SK-N-SH (cell line): ENCODE results near the gene SPRED1. TPM values are rescaled to one million over a fixed set of nuclear protein-coding genes. Genes with fewer than 3 reads are reported as not detected.

ENCODE experiments used
- CTCF ChIA-PET: fragments of 300-600, 350-600 bp; formaldehyde crosslinking; extraction: SDS; loops from one replicate; lab custom pipeline; 2021; lab: Yijun Ruan, JAX
- POLR2A ChIA-PET: fragments of 350-600 bp; sonication (Branson Sonifier 250); formaldehyde crosslinking; extraction: SDS; loops from one replicate; lab custom pipeline; 2020; ENCODE audit warnings: antibody characterized with exemption, inconsistent platforms; lab: Yijun Ruan, JAX
- DNase-seq: peaks from one replicate; pipeline ENCODE4 v3.0.0; 2012
- H2AFZ ChIP-seq: fragments of 200-600 bp; sonication (generic); 2 replicates; pipeline ENCODE4 v1.8.1; 2016; ENCODE audit warnings: antibody characterized with exemption, mild to moderate bottlenecking, low read depth
- H3F3A ChIP-seq: fragments of 200-600 bp; sonication (generic); replicated peaks from 2 replicates; pipeline ENCODE3; 2016; ENCODE audit warnings: antibody characterized with exemption, mild to moderate bottlenecking; ENCODE audit not compliant: insufficient read depth
- H3K27ac ChIP-seq, 2 experiments: fragments of 200-500 bp in 1 of 2; fragments of 200-600 bp in 1 of 2; sonication (Bioruptor generic) in 1 of 2; sonication (generic), shearing (Covaris generic) in 1 of 2; 2 replicates each; pipeline versions ENCODE4 v1.5.1 to v1.6.1; 2014 to 2016; ENCODE audit warnings: low read depth in 2 of 2, inconsistent platforms in 1 of 2, low read length in 1 of 2, mild to moderate bottlenecking in 1 of 2, mixed read lengths in 1 of 2
- H3K27me3 ChIP-seq: fragments of 200-600 bp; sonication (generic), shearing (Covaris generic); 2 replicates; pipeline ENCODE4 v1.6.1; 2016; ENCODE audit warnings: mixed run types; ENCODE audit not compliant: insufficient read depth
- H3K36me3 ChIP-seq, 2 experiments: fragments of 200-500 bp in 1 of 2; fragments of 200-600 bp in 1 of 2; sonication (Bioruptor generic) in 1 of 2; sonication (generic) in 1 of 2; replicated peaks in 1 of 2; 2 replicates each; pipeline versions ENCODE3 to v1.5.1; 2014 to 2016; ENCODE audit warnings: low read length in 1 of 2, mild to moderate bottlenecking in 1 of 2; ENCODE audit not compliant: insufficient read depth in 2 of 2, control insufficient read depth in 1 of 2
- H3K4me1 ChIP-seq, 2 experiments: fragments of 200-500 bp in 1 of 2; fragments of 200-600 bp in 1 of 2; sonication (Bioruptor generic) in 1 of 2; sonication (generic), shearing (Covaris generic) in 1 of 2; 2 replicates each; pipeline versions ENCODE4 v1.5.1 to v1.6.1; 2014 to 2016; ENCODE audit warnings: low read depth in 1 of 2, low read length in 1 of 2, mixed run types in 1 of 2; ENCODE audit not compliant: insufficient read depth in 2 of 2, control insufficient read depth in 1 of 2
- H3K4me2 ChIP-seq: fragments of 200-600 bp; sonication (generic), shearing (Covaris generic); 2 replicates; pipeline ENCODE4 v1.6.1; 2017; ENCODE audit warnings: mixed run types
- H3K4me3 ChIP-seq, 2 experiments: fragments of 200-500 bp in 1 of 2; fragments of 200-600 bp in 1 of 2; sonication (Bioruptor generic) in 1 of 2; sonication (generic), shearing (Covaris generic) in 1 of 2; 2 replicates each; pipeline versions ENCODE4 v1.5.1 to v1.8.1; 2014 to 2016; ENCODE audit warnings: low read depth in 2 of 2, inconsistent platforms in 1 of 2, low read length in 1 of 2, mild to moderate bottlenecking in 1 of 2, mixed read lengths in 1 of 2, moderate library complexity in 1 of 2
- H3K79me2 ChIP-seq: fragments of 200-600 bp; sonication (generic); 2 replicates; pipeline ENCODE4 v1.8.1; 2017; ENCODE audit warnings: mild to moderate bottlenecking; ENCODE audit not compliant: insufficient read depth
- H3K9ac ChIP-seq: fragments of 200-600 bp; sonication (generic); 2 replicates; pipeline ENCODE4 v1.6.1; 2017; ENCODE audit warnings: mixed run types
- H3K9me2 ChIP-seq: fragments of 200-600 bp; sonication (generic); 2 replicates; pipeline ENCODE4 v1.6.1; 2017; ENCODE audit warnings: mixed run types
- H3K9me3 ChIP-seq: fragments of 200-600 bp; sonication (generic); 2 replicates; pipeline ENCODE4 v1.6.1; 2017; ENCODE audit warnings: mixed run types, mild to moderate bottlenecking, moderate library complexity
- H4K20me1 ChIP-seq: fragments of 200-600 bp; sonication (generic); 2 replicates; pipeline ENCODE4 v1.6.1; 2017; ENCODE audit warnings: mild to moderate bottlenecking, mixed run types; ENCODE audit not compliant: insufficient read depth
- EP300 ChIP-seq, 2 experiments: IDR thresholded peaks; 2 replicates each; pipeline versions ENCODE4 v1.4.0 to v1.6.1; 2012; ENCODE audit warnings: borderline replicate concordance in 1 of 2, low read depth in 1 of 2, low read length in 1 of 2
- EZH2phosphoT487 ChIP-seq: fragments of 200-600 bp; sonication (generic); IDR thresholded peaks from 2 replicates; pipeline ENCODE4 v1.6.1; 2017; ENCODE audit warnings: low read depth, mixed run types, mild to moderate bottlenecking, antibody characterized with exemption, moderate library complexity, borderline replicate concordance
- FOXJ3 ChIP-seq: sonication (generic); formaldehyde crosslinking; IDR thresholded peaks from 2 replicates; pipeline ENCODE4 v1.5.1; 2020; ENCODE audit warnings: mild to moderate bottlenecking, missing genetic modification reagents
- FOXM1 ChIP-seq: IDR thresholded peaks from 2 replicates; pipeline ENCODE4 v1.4.0; 2012; ENCODE audit warnings: low read depth, mild to moderate bottlenecking
- JUND ChIP-seq: IDR thresholded peaks from 2 replicates; pipeline ENCODE4 v1.4.0; 2012
- MEF2A ChIP-seq: IDR thresholded peaks from 2 replicates; pipeline ENCODE4 v1.4.0; 2012; ENCODE audit warnings: low read depth, borderline replicate concordance
- MXI1 ChIP-seq: IDR thresholded peaks from 2 replicates; pipeline ENCODE4 v1.6.1; 2012; ENCODE audit warnings: mild to moderate bottlenecking, low read depth, low read length, improper control_type of control experiment
- POLR2AphosphoS5 ChIP-seq: IDR thresholded peaks from 2 replicates; pipeline ENCODE4 v1.6.1; 2012; ENCODE audit warnings: low read depth, low read length
- RXRA ChIP-seq: IDR thresholded peaks from 2 replicates; pipeline ENCODE4 v1.4.0; 2012; ENCODE audit warnings: low read depth, mild to moderate bottlenecking, borderline replicate concordance
- SIN3A ChIP-seq: IDR thresholded peaks from 2 replicates; pipeline ENCODE4 v1.6.1; 2012; ENCODE audit warnings: low read depth, mild to moderate bottlenecking, low read length, moderate library complexity, borderline replicate concordance
- SMC3 ChIP-seq: IDR thresholded peaks from 2 replicates; pipeline ENCODE4 v1.6.1; 2012; ENCODE audit warnings: low read depth, low read length, improper control_type of control experiment
- USF1 ChIP-seq: IDR thresholded peaks from 2 replicates; pipeline ENCODE4 v1.4.0; 2012; ENCODE audit warnings: low read depth, borderline replicate concordance
- ZBTB33 ChIP-seq: IDR thresholded peaks from 2 replicates; pipeline ENCODE4 v1.4.0; 2012; ENCODE audit warnings: low read depth, borderline replicate concordance
- WGBS: methylation state at CpG from one replicate; pipeline ENCODE4 v1.1.6; 2017; ENCODE audit warnings: low lambda C conversion rate; 5-methylcytosine and 5-hydroxymethylcytosine counted together
- polyA plus RNA-seq, 3 experiments: library from polyadenylated mRNA; depleted of rRNA; stranded (reverse); fragments of >200 nt; gene quantifications; 2 replicates each; pipeline ENCODE4 v1.2.3, GENCODE V29; 2012
- TF ChIP-seq, protein P1 (sequence below): IDR thresholded peaks from 2 replicates; pipeline ENCODE4 v1.4.0; 2012; ENCODE audit warnings: low read depth

SPRED1 gene
- polyA plus RNA-seq, 1 of the 3 experiments (the other 2 are of a cell fraction), result 4.4 TPM

GRCh38 chr15:38224486-38224885 is 28.1 kb upstream of the SPRED1 start:
- no peaks in the 10 kb centered on the region for H4K20me1 ChIP-seq
- H3K4me1 ChIP-seq, result peaks cover 5 to 6% of the 10 kb centered on the region in 2 experiments; a peak in 3 of 4 replicates
- ChIA-PET POLR2A (interaction anchor here (0.8 kb wide), 1 partner anchor 27 kb away, joined by 3 read pairs; no protein-coding TSS in a partner anchor), CTCF (interaction anchor here (0.9 to 1.3 kb wide), 3 partner anchors 9 to 475 kb away, joined by 3 to 4 read pairs (median 4); no protein-coding TSS in a partner anchor)
- no peaks in the 10 kb centered on the region for H3K79me2 ChIP-seq
- H3K4me2 ChIP-seq, result no peak overlapping the region
- H3K27ac ChIP-seq, result no peak overlapping the region
- H3K36me3 ChIP-seq, result no peaks in the 10 kb centered on the region
- H3K27me3 ChIP-seq, result no peaks in the 10 kb centered on the region
- H2AFZ ChIP-seq, result no peak overlapping the region
- WGBS, result 92% methylated on average over 2 of the region's 2 CpGs
- no peaks in the 10 kb centered on the region for H3K9me3 ChIP-seq
- no peak overlapping the region for H3K9ac ChIP-seq
- peaks cover 6% of the 10 kb centered on the region for H3F3A ChIP-seq
- no peak for TF ChIP-seq ZBTB33
- no peak for TF ChIP-seq EZH2phosphoT487
- no peak for TF ChIP-seq EP300 (IDR thresholded peaks at IDR 0.05; ENCODE audit: borderline replicate concordance in 1 of 2, low read depth in 1 of 2, low read length in 1 of 2)
- no peak for TF ChIP-seq MXI1
- TF ChIP-seq SMC3, result no peak
- no peak for TF ChIP-seq USF1
- no peak for TF ChIP-seq RXRA
- TF ChIP-seq, all 33 proteins: peak for 0
- no peak for DNase-seq
- Histone ChIP-seq H3K9me2 (no peaks in the 10 kb centered on the region), H3K4me3 (no peak overlapping the region)

DNA sequence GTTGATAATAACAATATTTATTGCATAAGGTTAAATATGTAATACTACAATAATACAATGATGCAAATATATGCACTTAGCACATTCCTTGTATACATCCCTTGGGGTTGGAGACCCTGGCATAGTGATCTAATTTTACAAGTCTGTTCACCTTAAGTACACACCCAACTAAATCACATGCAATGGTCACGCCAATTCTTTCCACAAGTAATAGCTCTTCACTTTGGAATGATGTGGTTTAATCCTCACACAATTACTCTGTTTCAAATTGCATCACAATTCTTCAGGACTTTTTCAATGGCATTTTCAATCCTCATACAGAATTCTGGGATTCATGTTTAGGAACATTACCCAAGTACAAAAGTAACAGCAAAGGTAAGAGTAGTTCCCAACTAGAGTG is 27.3 kb upstream of the SPRED1 start:
- no peaks in the 10 kb centered on the region for H3K9me3 ChIP-seq
- H3K4me1 ChIP-seq, result peaks cover 5 to 6% of the 10 kb centered on the region in 2 experiments; a peak in 3 of 4 replicates
- H3K9ac ChIP-seq, result no peak overlapping the region
- CTCF ChIA-PET, result interaction anchor here (0.9 to 1.2 kb wide), 2 partner anchors 229 to 230 kb away, joined by 3 to 4 read pairs; no protein-coding TSS in a partner anchor
- H3K27ac ChIP-seq, result no peak overlapping the region
- H3F3A ChIP-seq, result peaks cover 6% of the 10 kb centered on the region
- no peaks in the 10 kb centered on the region for H3K36me3 ChIP-seq
- H3K4me3 ChIP-seq, result no peak overlapping the region
- POLR2A ChIA-PET, result no interaction called here
- H3K79me2 ChIP-seq, result no peaks in the 10 kb centered on the region
- no peaks in the 10 kb centered on the region for H4K20me1 ChIP-seq
- no peaks in the 10 kb centered on the region for H3K9me2 ChIP-seq
- no peak for DNase-seq
- H3K27me3 ChIP-seq, result no peaks in the 10 kb centered on the region
- H2AFZ ChIP-seq, result no peak overlapping the region
- no peak overlapping the region for H3K4me2 ChIP-seq
- 100% methylated on average over 1 of the region's 1 CpG for WGBS
- TF ChIP-seq JUND (no peak), FOXM1 (no peak), SIN3A (no peak), EZH2phosphoT487 (no peak), POLR2AphosphoS5 (no peak), FOXJ3 (CRISPR knock-in tag) (no peak), MEF2A (no peak), EP300 (IDR thresholded peaks at IDR 0.05; ENCODE audit: borderline replicate concordance in 1 of 2, low read depth in 1 of 2, low read length in 1 of 2) (no peak)
- TF ChIP-seq, protein P1, sequence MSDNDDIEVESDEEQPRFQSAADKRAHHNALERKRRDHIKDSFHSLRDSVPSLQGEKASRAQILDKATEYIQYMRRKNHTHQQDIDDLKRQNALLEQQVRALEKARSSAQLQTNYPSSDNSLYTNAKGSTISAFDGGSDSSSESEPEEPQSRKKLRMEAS, result no peak
- TF ChIP-seq, all 33 proteins: peak for 0
